ENCODE data around the gene TECPR1.

The TECPR1 gene

GRCh38 chr7:98205162-98205845, 46.7 kb downstream of the TECPR1 start:
- TF ChIP-seq NFIC (IDR thresholded peaks at IDR 0.05) = no peak
- TF ChIP-seq RAD21 (IDR thresholded peaks at IDR 0.05; ENCODE audit: low read depth) = no peak
- TF ChIP-seq TAF1 (IDR thresholded peaks at IDR 0.05; ENCODE audit: low read depth) = no peak
- no peak for TF ChIP-seq TCF12 (IDR thresholded peaks at IDR 0.05; ENCODE audit: low read depth)
- no peak for TF ChIP-seq MAX (IDR thresholded peaks at IDR 0.05)
- TF ChIP-seq YY1 (IDR thresholded peaks at IDR 0.05; ENCODE audit: low read depth) = no peak
- TF ChIP-seq CEBPB (IDR thresholded peaks at IDR 0.05) = no peak
- TF ChIP-seq REST (IDR thresholded peaks at IDR 0.05; ENCODE audit: low read depth) = no peak
- no peak for TF ChIP-seq FOXM1 (IDR thresholded peaks at IDR 0.05; ENCODE audit: borderline replicate concordance, low read depth)
- no peak for TF ChIP-seq EGR1 (IDR thresholded peaks at IDR 0.05)
- no peak for TF ChIP-seq ZBTB7A (IDR thresholded peaks at IDR 0.05; ENCODE audit: low read depth)
- no peak for TF ChIP-seq TEAD4 (IDR thresholded peaks at IDR 0.05)
- TF ChIP-seq EP300 (IDR thresholded peaks at IDR 0.05; ENCODE audit: borderline replicate concordance) = no peak
- no peak for TF ChIP-seq CREB1 (IDR thresholded peaks at IDR 0.05; ENCODE audit: low read depth)
- TF ChIP-seq USF1 (IDR thresholded peaks at IDR 0.05) = no peak

- TF ChIP-seq USF1 (IDR thresholded peaks at IDR 0.05) = no peak
- TF ChIP-seq TAF1 (IDR thresholded peaks at IDR 0.05; ENCODE audit: low read depth) = no peak
- no peak for TF ChIP-seq EP300 (IDR thresholded peaks at IDR 0.05; ENCODE audit: borderline replicate concordance)
- TF ChIP-seq NFIC (IDR thresholded peaks at IDR 0.05) = no peak
- TF ChIP-seq TEAD4 (IDR thresholded peaks at IDR 0.05) = no peak
- TF ChIP-seq ZBTB7A (IDR thresholded peaks at IDR 0.05; ENCODE audit: low read depth) = no peak
- no peak for TF ChIP-seq TCF12 (IDR thresholded peaks at IDR 0.05; ENCODE audit: low read depth)
- TF ChIP-seq EGR1 (IDR thresholded peaks at IDR 0.05) = no peak
- TF ChIP-seq RAD21 (IDR thresholded peaks at IDR 0.05; ENCODE audit: low read depth) = no peak
- no peak for TF ChIP-seq REST (IDR thresholded peaks at IDR 0.05; ENCODE audit: low read depth)
- no peak for TF ChIP-seq CEBPB (IDR thresholded peaks at IDR 0.05)
- no peak for TF ChIP-seq MAX (IDR thresholded peaks at IDR 0.05)
- no peak for TF ChIP-seq CREB1 (IDR thresholded peaks at IDR 0.05; ENCODE audit: low read depth)
- no peak for TF ChIP-seq FOXM1 (IDR thresholded peaks at IDR 0.05; ENCODE audit: borderline replicate concordance, low read depth)
- TF ChIP-seq YY1 (IDR thresholded peaks at IDR 0.05; ENCODE audit: low read depth) = no peak
These were observed 47.4 kb downstream of the TECPR1 start for GRCh38 chr7:98204670-98205069.

GRCh38 chr7:98203964-98204605, 47.9 kb downstream of the TECPR1 start:
- TF ChIP-seq CEBPB (IDR thresholded peaks at IDR 0.05) = no peak
- no peak for TF ChIP-seq REST (IDR thresholded peaks at IDR 0.05; ENCODE audit: low read depth)
- TF ChIP-seq RAD21 (IDR thresholded peaks at IDR 0.05; ENCODE audit: low read depth) = no peak

GRCh38 chr7:98203261-98203963, 48.6 kb downstream of the TECPR1 start:
- no peak for TF ChIP-seq TAF1 (IDR thresholded peaks at IDR 0.05; ENCODE audit: low read depth)
- TF ChIP-seq EP300 (IDR thresholded peaks at IDR 0.05; ENCODE audit: borderline replicate concordance) = no peak
- TF ChIP-seq FOXM1 (IDR thresholded peaks at IDR 0.05; ENCODE audit: borderline replicate concordance, low read depth) = no peak
- no peak for TF ChIP-seq ZBTB7A (IDR thresholded peaks at IDR 0.05; ENCODE audit: low read depth)
- TF ChIP-seq MAX (IDR thresholded peaks at IDR 0.05) = no peak
- no peak for TF ChIP-seq CEBPB (IDR thresholded peaks at IDR 0.05)
- no peak for TF ChIP-seq TEAD4 (IDR thresholded peaks at IDR 0.05)
- no peak for TF ChIP-seq EGR1 (IDR thresholded peaks at IDR 0.05)
- no peak for TF ChIP-seq CREB1 (IDR thresholded peaks at IDR 0.05; ENCODE audit: low read depth)
- no peak for TF ChIP-seq NFIC (IDR thresholded peaks at IDR 0.05)
- TF ChIP-seq RAD21 (IDR thresholded peaks at IDR 0.05; ENCODE audit: low read depth) = no peak
- no peak for TF ChIP-seq TCF12 (IDR thresholded peaks at IDR 0.05; ENCODE audit: low read depth)
- no peak for TF ChIP-seq USF1 (IDR thresholded peaks at IDR 0.05)
- TF ChIP-seq YY1 (IDR thresholded peaks at IDR 0.05; ENCODE audit: low read depth) = no peak

Data from Ishikawa (cell line).